GM10248 (cell line): Measurements from ENCODE around the gene BMI1.
A peak's percentile ranks its signal among the peaks of the same experiment; 100 is the strongest.

ENCODE experiments used
- CTCF ChIA-PET: fragments of 300-600 bp; sonication (Branson Sonifier 250); formaldehyde crosslinking; extraction: SDS; loops from one replicate; lab custom pipeline; 2021; ENCODE audit warnings: antibody characterized with exemption; lab: Yijun Ruan, JAX
- POLR2A ChIA-PET: fragments of 350-650 bp; sonication (Branson Sonifier 250); formaldehyde crosslinking; extraction: SDS; loops from one replicate; lab custom pipeline; 2020; ENCODE audit warnings: antibody characterized with exemption; lab: Yijun Ruan, JAX
- DNase-seq: peaks from one replicate; pipeline ENCODE4 v3.0.0; 2012; ENCODE audit errors: extremely low spot score
- CTCF ChIP-seq: IDR thresholded peaks from 2 replicates; pipeline ENCODE4 v1.5.1; 2012; ENCODE audit warnings: mild to moderate bottlenecking, low read depth; ENCODE audit errors: extremely low read depth, missing control alignments, control extremely low read depth

The BMI1 gene

GRCh38 chr10:22318772-22319171, 2.1 kb upstream of the BMI1 start:
- DNase-seq, result no peak
- ChIA-PET POLR2A (no interaction called here), CTCF (no interaction called here)
- no peak for TF ChIP-seq CTCF

- TF ChIP-seq CTCF, result no peak
- CTCF ChIA-PET, result interaction anchor here (0.8 to 0.9 kb wide), 2 partner anchors 9 to 21 kb away, joined by 3 read pairs; no protein-coding TSS in a partner anchor
- POLR2A ChIA-PET, result no interaction called here
- DNase-seq, result no peak
Measured at GRCh38 chr10:22319547-22319979, 1.3 kb upstream of the BMI1 start.

- POLR2A ChIA-PET, result no interaction called here
- TF ChIP-seq CTCF, result no peak
- CTCF ChIA-PET, result interaction anchor here (0.8 to 0.9 kb wide), 2 partner anchors 10 to 21 kb away, joined by 3 read pairs; no protein-coding TSS in a partner anchor
- no peak for DNase-seq
Measured at GRCh38 chr10:22319980-22320558, 830 bp upstream of the BMI1 start.

- DNase-seq, result peak; percentile 61
- ChIA-PET POLR2A (no interaction called here), CTCF (no interaction called here)
- TF ChIP-seq CTCF, result no peak
Measured at GRCh38 chr10:22321156-22321923, 441 bp downstream of the BMI1 start.

GRCh38 chr10:22321924-22322640, 1.2 kb downstream of the BMI1 start:
- no peak for TF ChIP-seq CTCF
- DNase-seq, result peak; percentile 32
- POLR2A ChIA-PET, result no interaction called here
- CTCF ChIA-PET, result no interaction called here

GRCh38 chr10:22322641-22323160, 1.8 kb downstream of the BMI1 start:
- ChIA-PET POLR2A (no interaction called here), CTCF (no interaction called here)
- DNase-seq, result no peak
- TF ChIP-seq CTCF, result no peak
